GM06990 (cell line): ENCODE measurements around the gene RNASEL.
"Not testable (repeated sequence)": the region's sequence is repeated elsewhere in the genome, so short reads cannot be mapped to it uniquely, and the experiment has no call there.

Source experiments
- DNase-seq: peaks from one replicate; pipeline ENCODE4 v3.0.0-alpha.2; 2011; ENCODE audit not compliant: insufficient read length; ENCODE audit errors: extremely low read depth
- H3K27me3 ChIP-seq: replicated peaks from 2 replicates; pipeline ENCODE4 v1.6.0; 2011; ENCODE audit warnings: low read length; ENCODE audit not compliant: control insufficient read depth, insufficient read depth
- H3K36me3 ChIP-seq: 2 replicates; pipeline ENCODE4 v1.5.1; 2011; ENCODE audit warnings: low read length; ENCODE audit not compliant: control insufficient read depth, insufficient read depth
- H3K4me3 ChIP-seq: replicated peaks from 2 replicates; pipeline ENCODE4 v1.5.1; 2011; ENCODE audit warnings: low read depth, mild to moderate bottlenecking, control low read depth, low read length
- CTCF ChIP-seq: IDR thresholded peaks from 2 replicates; pipeline ENCODE4 v1.5.1; 2011; ENCODE audit warnings: low read length, control low read depth, mild to moderate bottlenecking, inconsistent platforms; ENCODE audit not compliant: insufficient read depth, poor library complexity, severe bottlenecking

RNASEL gene

GRCh38 chr1:182633657-182634281 lies 44.7 kb upstream of the RNASEL start:
- DNase-seq, result no peak
- no peak overlapping the region for H3K4me3 ChIP-seq
- TF ChIP-seq CTCF, result no peak
- no peaks in the 10 kb centered on the region for H3K36me3 ChIP-seq
- no peaks in the 10 kb centered on the region for H3K27me3 ChIP-seq

- H3K27me3 ChIP-seq, result no peaks in the 10 kb centered on the region
- no peak for DNase-seq
- no peak for TF ChIP-seq CTCF
- no peaks in the 10 kb centered on the region for H3K36me3 ChIP-seq
- no peak overlapping the region for H3K4me3 ChIP-seq
These were observed 44.0 kb upstream of the RNASEL start for GRCh38 chr1:182633031-182633430.

GRCh38 chr1:182632441-182632857 lies 43.4 kb upstream of the RNASEL start:
- H3K27me3 ChIP-seq, DNase-seq, H3K4me3 ChIP-seq, H3K36me3 ChIP-seq: not testable (repeated sequence)

GRCh38 chr1:182631954-182632353 lies 42.9 kb upstream of the RNASEL start:
- H3K4me3 ChIP-seq, result no peak overlapping the region
- DNase-seq, result no peak
- no peaks in the 10 kb centered on the region for H3K36me3 ChIP-seq
- no peaks in the 10 kb centered on the region for H3K27me3 ChIP-seq
- no peak for TF ChIP-seq CTCF

- H3K36me3 ChIP-seq, result no peaks in the 10 kb centered on the region
- DNase-seq, result no peak
- no peak overlapping the region for H3K4me3 ChIP-seq
- no peaks in the 10 kb centered on the region for H3K27me3 ChIP-seq
- no peak for TF ChIP-seq CTCF
These were observed 42.1 kb upstream of the RNASEL start for GRCh38 chr1:182631053-182631677.

- DNase-seq, result no peak
- H3K36me3 ChIP-seq, result no peaks in the 10 kb centered on the region
- H3K27me3 ChIP-seq, result no peaks in the 10 kb centered on the region
- TF ChIP-seq CTCF, result no peak
- H3K4me3 ChIP-seq, result no peak overlapping the region
These were observed 41.5 kb upstream of the RNASEL start for GRCh38 chr1:182630586-182630985.
